RWPE2 (cell line): ENCODE results near the gene TRPC5OS.

Source experiments
- ATAC-seq: fragments of 200-7000 bp; cut with Tn5 transposase; 3 replicates; pipeline ENCODE4 v1.9.1; 2021; ENCODE audit warnings: low read depth
- DNase-seq: peaks from one replicate; pipeline ENCODE4 v3.0.0-alpha.2; 2020; ENCODE audit warnings: low spot score
- H3K27ac ChIP-seq: fragments of 450-650 bp; 2 replicates; pipeline ENCODE4 v1.5.1; 2017; ENCODE audit warnings: mild to moderate bottlenecking; ENCODE audit not compliant: poor library complexity, severe bottlenecking
- H3K27me3 ChIP-seq: fragments of 250-450 bp; sonication (Bioruptor Pico); 2 replicates; pipeline ENCODE4 v1.5.1; 2021; ENCODE audit warnings: mild to moderate bottlenecking, moderate library complexity; ENCODE audit not compliant: insufficient read depth, poor library complexity, severe bottlenecking
- H3K36me3 ChIP-seq: fragments of 250-450 bp; sonication (Bioruptor Pico); 2 replicates; pipeline ENCODE4 v1.5.1; 2020; ENCODE audit warnings: low read depth, mild to moderate bottlenecking, moderate library complexity
- H3K4me1 ChIP-seq: fragments of 250-450 bp; sonication (Bioruptor Pico); 2 replicates; pipeline ENCODE4 v1.5.1; 2021; ENCODE audit warnings: mild to moderate bottlenecking, moderate library complexity; ENCODE audit not compliant: insufficient read depth, poor library complexity, severe bottlenecking
- H3K4me3 ChIP-seq: fragments of 250-450 bp; sonication (Bioruptor Pico); 2 replicates; pipeline ENCODE4 v1.5.1; 2021; ENCODE audit warnings: mild to moderate bottlenecking, moderate library complexity; ENCODE audit not compliant: severe bottlenecking
- H3K9me3 ChIP-seq: fragments of 250-450 bp; sonication (Bioruptor Pico); 2 replicates; pipeline ENCODE4 v1.5.1; 2021; ENCODE audit warnings: mild to moderate bottlenecking, moderate library complexity; ENCODE audit not compliant: severe bottlenecking
- CTCF ChIP-seq: fragments of 450-650 bp; IDR thresholded peaks from one replicate; pipeline ENCODE4 v1.5.1; 2017; ENCODE audit warnings: mild to moderate bottlenecking, moderate library complexity; ENCODE audit not compliant: poor library complexity, severe bottlenecking

Gene TRPC5OS

GRCh38 chrX:111874241-111874640 is 1.7 kb upstream of the TRPC5OS start:
- H3K36me3 ChIP-seq = no peaks in the 10 kb centered on the region
- ATAC-seq (no peak), DNase-seq (no peak)
- H3K4me3 ChIP-seq = no peak overlapping the region
- no peak overlapping the region for H3K27ac ChIP-seq
- TF ChIP-seq CTCF = no peak
- no peaks in the 10 kb centered on the region for H3K4me1 ChIP-seq
- no peaks in the 10 kb centered on the region for H3K27me3 ChIP-seq
- no peaks in the 10 kb centered on the region for H3K9me3 ChIP-seq

GRCh38 chrX:111876646-111877045 is 665 bp downstream of the TRPC5OS start:
- Histone ChIP-seq H3K4me1 (no peaks in the 10 kb centered on the region), H3K9me3 (no peaks in the 10 kb centered on the region), H3K4me3 (no peak overlapping the region), H3K36me3 (no peaks in the 10 kb centered on the region), H3K27me3 (no peaks in the 10 kb centered on the region), H3K27ac (no peak overlapping the region)
- no peak for DNase-seq
- no peak for TF ChIP-seq CTCF
- no peak for ATAC-seq

- H3K4me3 ChIP-seq = no peak overlapping the region
- H3K36me3 ChIP-seq = no peaks in the 10 kb centered on the region
- no peaks in the 10 kb centered on the region for H3K4me1 ChIP-seq
- no peaks in the 10 kb centered on the region for H3K27me3 ChIP-seq
- TF ChIP-seq CTCF = no peak
- no peak for DNase-seq
- ATAC-seq = no peak
- no peak overlapping the region for H3K27ac ChIP-seq
- H3K9me3 ChIP-seq = no peaks in the 10 kb centered on the region
These were observed 1.7 kb downstream of the TRPC5OS start for GRCh38 chrX:111877681-111878080.

GRCh38 chrX:111880735-111881134 is 4.8 kb downstream of the TRPC5OS start:
- ATAC-seq (no peak), DNase-seq (no peak)
- H3K4me3 ChIP-seq = no peak overlapping the region
- H3K27me3 ChIP-seq = no peaks in the 10 kb centered on the region
- H3K4me1 ChIP-seq = no peaks in the 10 kb centered on the region
- H3K27ac ChIP-seq = no peak overlapping the region
- H3K36me3 ChIP-seq = no peaks in the 10 kb centered on the region
- TF ChIP-seq CTCF = no peak
- no peaks in the 10 kb centered on the region for H3K9me3 ChIP-seq

GRCh38 chrX:111881715-111882114 is 5.7 kb downstream of the TRPC5OS start:
- ATAC-seq = no peak

More at GRCh38 chrX:111881715-111882114, 5.7 kb downstream of the TRPC5OS start:
- TF ChIP-seq CTCF = no peak
- Histone ChIP-seq H3K4me3 (no peak overlapping the region), H3K9me3 (no peaks in the 10 kb centered on the region), H3K4me1 (no peaks in the 10 kb centered on the region), H3K36me3 (no peaks in the 10 kb centered on the region), H3K27me3 (no peaks in the 10 kb centered on the region), H3K27ac (no peak overlapping the region)
- DNase-seq = no peak
